Measurements from ENCODE around the gene CENPN. TPM values are rescaled to one million over a fixed set of nuclear protein-coding genes. Genes with fewer than 3 reads are reported as not detected.

The CENPN gene
- total and polyA plus RNA-seq, 2 of the 13 experiments (the other 11 are each of a cell fraction or from before 2014, with no cell fraction given), result 29.7 to 129 TPM

GRCh38 chr16:80981103-80981502 is 25.9 kb upstream of the CENPN start (continued):
- no peak for TF ChIP-seq SOX6 (IDR thresholded peaks at IDR 0.05)
- TF ChIP-seq SOX6 (CRISPR knock-in tag; IDR thresholded peaks at IDR 0.05), result peak; percentile 20; the same call in 1 of the 2 replicates
- no peak for TF ChIP-seq ZNF746 (CRISPR knock-in tag; IDR thresholded peaks at IDR 0.05)
- no peak for TF ChIP-seq ZKSCAN1 (IDR thresholded peaks at IDR 0.05; ENCODE audit: low read length)
- no peak for TF ChIP-seq CHD4 (IDR thresholded peaks at IDR 0.05; ENCODE audit: borderline replicate concordance, low read length)
- TF ChIP-seq, protein P1, sequence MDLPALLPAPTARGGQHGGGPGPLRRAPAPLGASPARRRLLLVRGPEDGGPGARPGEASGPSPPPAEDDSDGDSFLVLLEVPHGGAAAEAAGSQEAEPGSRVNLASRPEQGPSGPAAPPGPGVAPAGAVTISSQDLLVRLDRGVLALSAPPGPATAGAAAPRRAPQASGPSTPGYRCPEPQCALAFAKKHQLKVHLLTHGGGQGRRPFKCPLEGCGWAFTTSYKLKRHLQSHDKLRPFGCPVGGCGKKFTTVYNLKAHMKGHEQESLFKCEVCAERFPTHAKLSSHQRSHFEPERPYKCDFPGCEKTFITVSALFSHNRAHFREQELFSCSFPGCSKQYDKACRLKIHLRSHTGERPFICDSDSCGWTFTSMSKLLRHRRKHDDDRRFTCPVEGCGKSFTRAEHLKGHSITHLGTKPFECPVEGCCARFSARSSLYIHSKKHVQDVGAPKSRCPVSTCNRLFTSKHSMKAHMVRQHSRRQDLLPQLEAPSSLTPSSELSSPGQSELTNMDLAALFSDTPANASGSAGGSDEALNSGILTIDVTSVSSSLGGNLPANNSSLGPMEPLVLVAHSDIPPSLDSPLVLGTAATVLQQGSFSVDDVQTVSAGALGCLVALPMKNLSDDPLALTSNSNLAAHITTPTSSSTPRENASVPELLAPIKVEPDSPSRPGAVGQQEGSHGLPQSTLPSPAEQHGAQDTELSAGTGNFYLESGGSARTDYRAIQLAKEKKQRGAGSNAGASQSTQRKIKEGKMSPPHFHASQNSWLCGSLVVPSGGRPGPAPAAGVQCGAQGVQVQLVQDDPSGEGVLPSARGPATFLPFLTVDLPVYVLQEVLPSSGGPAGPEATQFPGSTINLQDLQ (CRISPR knock-in tag; IDR thresholded peaks at IDR 0.05), result no peak
- no peak for TF ChIP-seq ZNF235 (CRISPR knock-in tag; IDR thresholded peaks at IDR 0.05; ENCODE audit: borderline replicate concordance)
- no peak for TF ChIP-seq ZFP1 (CRISPR knock-in tag; IDR thresholded peaks at IDR 0.05)
- no peak for TF ChIP-seq SSRP1 (CRISPR knock-in tag; IDR thresholded peaks at IDR 0.05)
- no peak for TF ChIP-seq ELK4 (CRISPR knock-in tag; IDR thresholded peaks at IDR 0.05; ENCODE audit: borderline replicate concordance)
- TF ChIP-seq, protein P2, sequence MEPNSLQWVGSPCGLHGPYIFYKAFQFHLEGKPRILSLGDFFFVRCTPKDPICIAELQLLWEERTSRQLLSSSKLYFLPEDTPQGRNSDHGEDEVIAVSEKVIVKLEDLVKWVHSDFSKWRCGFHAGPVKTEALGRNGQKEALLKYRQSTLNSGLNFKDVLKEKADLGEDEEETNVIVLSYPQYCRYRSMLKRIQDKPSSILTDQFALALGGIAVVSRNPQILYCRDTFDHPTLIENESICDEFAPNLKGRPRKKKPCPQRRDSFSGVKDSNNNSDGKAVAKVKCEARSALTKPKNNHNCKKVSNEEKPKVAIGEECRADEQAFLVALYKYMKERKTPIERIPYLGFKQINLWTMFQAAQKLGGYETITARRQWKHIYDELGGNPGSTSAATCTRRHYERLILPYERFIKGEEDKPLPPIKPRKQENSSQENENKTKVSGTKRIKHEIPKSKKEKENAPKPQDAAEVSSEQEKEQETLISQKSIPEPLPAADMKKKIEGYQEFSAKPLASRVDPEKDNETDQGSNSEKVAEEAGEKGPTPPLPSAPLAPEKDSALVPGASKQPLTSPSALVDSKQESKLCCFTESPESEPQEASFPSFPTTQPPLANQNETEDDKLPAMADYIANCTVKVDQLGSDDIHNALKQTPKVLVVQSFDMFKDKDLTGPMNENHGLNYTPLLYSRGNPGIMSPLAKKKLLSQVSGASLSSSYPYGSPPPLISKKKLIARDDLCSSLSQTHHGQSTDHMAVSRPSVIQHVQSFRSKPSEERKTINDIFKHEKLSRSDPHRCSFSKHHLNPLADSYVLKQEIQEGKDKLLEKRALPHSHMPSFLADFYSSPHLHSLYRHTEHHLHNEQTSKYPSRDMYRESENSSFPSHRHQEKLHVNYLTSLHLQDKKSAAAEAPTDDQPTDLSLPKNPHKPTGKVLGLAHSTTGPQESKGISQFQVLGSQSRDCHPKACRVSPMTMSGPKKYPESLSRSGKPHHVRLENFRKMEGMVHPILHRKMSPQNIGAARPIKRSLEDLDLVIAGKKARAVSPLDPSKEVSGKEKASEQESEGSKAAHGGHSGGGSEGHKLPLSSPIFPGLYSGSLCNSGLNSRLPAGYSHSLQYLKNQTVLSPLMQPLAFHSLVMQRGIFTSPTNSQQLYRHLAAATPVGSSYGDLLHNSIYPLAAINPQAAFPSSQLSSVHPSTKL (CRISPR knock-in tag; IDR thresholded peaks at IDR 0.05), result peak; percentile 44; the same call in 1 of the 2 replicates
- TF ChIP-seq ZFP90 (CRISPR knock-in tag; IDR thresholded peaks at IDR 0.05; ENCODE audit: borderline replicate concordance), result no peak
- TF ChIP-seq MIER2 (CRISPR knock-in tag; IDR thresholded peaks at IDR 0.05), result no peak
- 0 out of 2 replicates have a peak, but pooled peaks have one; percentile 24 for TF ChIP-seq GATAD2A (CRISPR knock-in tag; IDR thresholded peaks at IDR 0.05)
- TF ChIP-seq HNF4A (CRISPR knock-in tag; IDR thresholded peaks at IDR 0.05), result peak; percentile 58
- TF ChIP-seq, protein P3, sequence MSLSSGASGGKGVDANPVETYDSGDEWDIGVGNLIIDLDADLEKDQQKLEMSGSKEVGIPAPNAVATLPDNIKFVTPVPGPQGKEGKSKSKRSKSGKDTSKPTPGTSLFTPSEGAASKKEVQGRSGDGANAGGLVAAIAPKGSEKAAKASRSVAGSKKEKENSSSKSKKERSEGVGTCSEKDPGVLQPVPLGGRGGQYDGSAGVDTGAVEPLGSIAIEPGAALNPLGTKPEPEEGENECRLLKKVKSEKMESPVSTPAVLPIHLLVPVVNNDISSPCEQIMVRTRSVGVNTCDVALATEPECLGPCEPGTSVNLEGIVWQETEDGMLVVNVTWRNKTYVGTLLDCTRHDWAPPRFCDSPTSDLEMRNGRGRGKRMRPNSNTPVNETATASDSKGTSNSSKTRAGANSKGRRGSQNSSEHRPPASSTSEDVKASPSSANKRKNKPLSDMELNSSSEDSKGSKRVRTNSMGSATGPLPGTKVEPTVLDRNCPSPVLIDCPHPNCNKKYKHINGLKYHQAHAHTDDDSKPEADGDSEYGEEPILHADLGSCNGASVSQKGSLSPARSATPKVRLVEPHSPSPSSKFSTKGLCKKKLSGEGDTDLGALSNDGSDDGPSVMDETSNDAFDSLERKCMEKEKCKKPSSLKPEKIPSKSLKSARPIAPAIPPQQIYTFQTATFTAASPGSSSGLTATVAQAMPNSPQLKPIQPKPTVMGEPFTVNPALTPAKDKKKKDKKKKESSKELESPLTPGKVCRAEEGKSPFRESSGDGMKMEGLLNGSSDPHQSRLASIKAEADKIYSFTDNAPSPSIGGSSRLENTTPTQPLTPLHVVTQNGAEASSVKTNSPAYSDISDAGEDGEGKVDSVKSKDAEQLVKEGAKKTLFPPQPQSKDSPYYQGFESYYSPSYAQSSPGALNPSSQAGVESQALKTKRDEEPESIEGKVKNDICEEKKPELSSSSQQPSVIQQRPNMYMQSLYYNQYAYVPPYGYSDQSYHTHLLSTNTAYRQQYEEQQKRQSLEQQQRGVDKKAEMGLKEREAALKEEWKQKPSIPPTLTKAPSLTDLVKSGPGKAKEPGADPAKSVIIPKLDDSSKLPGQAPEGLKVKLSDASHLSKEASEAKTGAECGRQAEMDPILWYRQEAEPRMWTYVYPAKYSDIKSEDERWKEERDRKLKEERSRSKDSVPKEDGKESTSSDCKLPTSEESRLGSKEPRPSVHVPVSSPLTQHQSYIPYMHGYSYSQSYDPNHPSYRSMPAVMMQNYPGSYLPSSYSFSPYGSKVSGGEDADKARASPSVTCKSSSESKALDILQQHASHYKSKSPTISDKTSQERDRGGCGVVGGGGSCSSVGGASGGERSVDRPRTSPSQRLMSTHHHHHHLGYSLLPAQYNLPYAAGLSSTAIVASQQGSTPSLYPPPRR (CRISPR knock-in tag; IDR thresholded peaks at IDR 0.05; ENCODE audit: borderline replicate concordance), result no peak
- TF ChIP-seq SKI (IDR thresholded peaks at IDR 0.05; ENCODE audit: partially characterized antibody), result peak; percentile 25
- TF ChIP-seq ZNF430 (CRISPR knock-in tag; IDR thresholded peaks at IDR 0.05), result no peak
- TF ChIP-seq ZBTB7B (CRISPR knock-in tag; IDR thresholded peaks at IDR 0.05), result no peak
- TF ChIP-seq EHMT2 (IDR thresholded peaks at IDR 0.05; ENCODE audit: borderline replicate concordance, low read depth, low read length), result no peak

Measured in HepG2 (cell line).